IMR-90 (cell line): ENCODE data around the gene ARHGAP31. TPM values are rescaled to one million over a fixed set of nuclear protein-coding genes. Genes with fewer than 3 reads are reported as not detected.

Source experiments
- ATAC-seq: fragments of 200-7000 bp; cut with Tn5 transposase; 2 replicates; pipeline ENCODE4 v1.9.1; 2020; ENCODE audit warnings: low read depth, mild to moderate bottlenecking, moderate library complexity
- BruUV-seq: library from RNA; stranded (reverse); fragments of 400-500 nt; replicated peaks from 2 replicates; lab custom pipeline; 2021; lab: Mats Ljungman, UMichigan
- CTCF ChIA-PET: fragments of 300-600 bp; formaldehyde crosslinking; extraction: SDS; loops from one replicate; lab custom pipeline; 2021; ENCODE audit warnings: antibody characterized with exemption; lab: Yijun Ruan, JAX
- POLR2A ChIA-PET: fragments of 300-600 bp; sonication (Branson Sonifier 250); formaldehyde crosslinking; loops from one replicate; lab custom pipeline; 2022; ENCODE audit warnings: antibody characterized with exemption; ENCODE audit not compliant: unreplicated experiment; lab: Charles Lee
- DNase-seq: peaks from one replicate; pipeline ENCODE4 v3.0.0; 2013
- H2AFZ ChIP-seq: replicated peaks from 2 replicates; pipeline ENCODE3; 2013; ENCODE audit warnings: low read length, mild to moderate bottlenecking; ENCODE audit not compliant: poor library complexity
- H2AK5ac ChIP-seq: 2 replicates; pipeline ENCODE4 v1.6.1; 2013; ENCODE audit warnings: low read depth, low read length, inconsistent platforms
- H2AK9ac ChIP-seq: replicated peaks from 2 replicates; pipeline ENCODE3; 2013; ENCODE audit warnings: mild to moderate bottlenecking, low read depth, low read length, moderate library complexity; ENCODE audit not compliant: poor library complexity
- H2BK120ac ChIP-seq: 2 replicates; pipeline ENCODE4 v1.6.1; 2013; ENCODE audit warnings: low read depth, low read length, inconsistent platforms
- H2BK15ac ChIP-seq: 3 replicates; pipeline ENCODE4 v1.6.1; 2013; ENCODE audit warnings: low read depth, low read length, inconsistent platforms
- H2BK20ac ChIP-seq: 2 replicates; pipeline ENCODE4 v1.6.1; 2013; ENCODE audit warnings: low read depth, mild to moderate bottlenecking, inconsistent platforms, low read length, moderate library complexity
- H2BK5ac ChIP-seq: 2 replicates; pipeline ENCODE4 v1.6.1; 2013; ENCODE audit warnings: mild to moderate bottlenecking, low read depth, low read length, inconsistent platforms; ENCODE audit not compliant: poor library complexity, severe bottlenecking
- H3K14ac ChIP-seq: replicated peaks from 2 replicates; pipeline ENCODE4 v1.6.1; 2013; ENCODE audit warnings: low read depth, low read length, inconsistent platforms
- H3K18ac ChIP-seq: 2 replicates; pipeline ENCODE4 v1.6.1; 2013; ENCODE audit warnings: low read depth, low read length, control low read depth
- H3K23ac ChIP-seq: 2 replicates; pipeline ENCODE4 v1.6.1; 2013; ENCODE audit warnings: low read depth, low read length, inconsistent platforms
- H3K27ac ChIP-seq: 2 replicates; pipeline ENCODE4 v1.5.1; 2013; ENCODE audit warnings: mild to moderate bottlenecking, control low read depth, low read length; ENCODE audit not compliant: insufficient read depth
- H3K27me3 ChIP-seq: 2 replicates; pipeline ENCODE4 v1.6.1; 2013; ENCODE audit warnings: low read length; ENCODE audit not compliant: control insufficient read depth, insufficient read depth
- H3K36me3 ChIP-seq: 2 replicates; pipeline ENCODE4 v1.6.1; 2013; ENCODE audit warnings: low read length, mixed read lengths; ENCODE audit not compliant: control insufficient read depth, insufficient read depth
- H3K4ac ChIP-seq: 2 replicates; pipeline ENCODE4 v1.6.1; 2013; ENCODE audit warnings: low read depth, low read length, inconsistent platforms
- H3K4me1 ChIP-seq: 2 replicates; pipeline ENCODE4 v1.6.1; 2013; ENCODE audit warnings: low read length, mixed read lengths; ENCODE audit not compliant: control insufficient read depth, insufficient read depth
- H3K4me2 ChIP-seq: 2 replicates; pipeline ENCODE4 v1.6.1; 2013; ENCODE audit warnings: low read depth, mild to moderate bottlenecking, control low read depth, low read length, moderate library complexity
- H3K4me3 ChIP-seq: 2 replicates; pipeline ENCODE4 v1.5.1; 2013; ENCODE audit warnings: low read depth, mild to moderate bottlenecking, control low read depth, low read length, moderate library complexity; ENCODE audit not compliant: insufficient read depth
- H3K56ac ChIP-seq: 2 replicates; pipeline ENCODE4 v1.6.1; 2013; ENCODE audit warnings: low read length, inconsistent platforms; ENCODE audit not compliant: insufficient read depth; ENCODE audit errors: extremely low read depth
- H3K79me1 ChIP-seq, 2 experiments: 2 replicates each; pipeline ENCODE4 v1.6.1; 2013; ENCODE audit warnings: low read length in 2 of 2, inconsistent platforms in 1 of 2, low read depth in 1 of 2
- H3K9ac ChIP-seq: 2 replicates; pipeline ENCODE4 v1.6.1; 2013; ENCODE audit warnings: low read depth, low read length, control low read depth
- H3K9me1 ChIP-seq: 2 replicates; pipeline ENCODE4 v1.6.1; 2013; ENCODE audit warnings: low read length, inconsistent platforms; ENCODE audit not compliant: insufficient read depth
- H3K9me3 ChIP-seq: 2 replicates; pipeline ENCODE4 v1.6.1; 2013; ENCODE audit warnings: low read length; ENCODE audit not compliant: control insufficient read depth, insufficient read depth
- H4K20me1 ChIP-seq: 2 replicates; pipeline ENCODE4 v1.6.1; 2013; ENCODE audit warnings: low read length, inconsistent platforms; ENCODE audit not compliant: insufficient read depth
- H4K5ac ChIP-seq: 2 replicates; pipeline ENCODE4 v1.6.1; 2013; ENCODE audit warnings: mild to moderate bottlenecking, low read depth, low read length, control low read depth
- H4K8ac ChIP-seq, 2 experiments: 2 replicates each; pipeline ENCODE4 v1.6.1; 2013; ENCODE audit warnings: low read depth in 2 of 2, low read length in 2 of 2, control low read depth in 1 of 2, inconsistent platforms in 1 of 2
- H4K91ac ChIP-seq: 2 replicates; pipeline ENCODE4 v1.6.1; 2013; ENCODE audit warnings: low read depth, low read length, inconsistent platforms; ENCODE audit not compliant: insufficient read depth
- CEBPB ChIP-seq: IDR thresholded peaks from 2 replicates; pipeline ENCODE4 v1.6.1; 2012; ENCODE audit warnings: low read depth, low read length, improper control_type of control experiment
- CTCF ChIP-seq: conservative IDR thresholded peaks from 2 replicates; pipeline ENCODE4 v1.5.1; 2012; ENCODE audit warnings: mild to moderate bottlenecking, low read depth, low read length, improper control_type of control experiment
- ELK1 ChIP-seq: fragments of 150-350 bp; IDR thresholded peaks from 2 replicates; pipeline ENCODE4 v1.6.1; 2016; ENCODE audit warnings: low read depth, mild to moderate bottlenecking, low read length, moderate library complexity, borderline replicate concordance
- MAZ ChIP-seq: IDR thresholded peaks from 2 replicates; pipeline ENCODE4 v1.6.1; 2012; ENCODE audit warnings: low read depth, mild to moderate bottlenecking, low read length, improper control_type of control experiment, moderate library complexity, borderline replicate concordance
- NFE2L2 ChIP-seq: fragments of 150-350 bp; IDR thresholded peaks from 2 replicates; pipeline ENCODE4 v1.6.1; 2016; ENCODE audit warnings: low read depth, mild to moderate bottlenecking, low read length
- POLR2A ChIP-seq: IDR thresholded peaks from 2 replicates; pipeline ENCODE4 v1.6.1; 2012; ENCODE audit warnings: mild to moderate bottlenecking, low read depth, low read length
- RFX5 ChIP-seq: IDR thresholded peaks from 2 replicates; pipeline ENCODE4 v1.8.0; 2012; ENCODE audit warnings: low read depth, mild to moderate bottlenecking, low read length, moderate library complexity
- SMC3 ChIP-seq: fragments of 150-350 bp; IDR thresholded peaks from 2 replicates; pipeline ENCODE4 v1.6.1; 2016; ENCODE audit warnings: low read depth, mild to moderate bottlenecking, antibody characterized with exemption, low read length, moderate library complexity
- USF2 ChIP-seq: fragments of 150-350 bp; IDR thresholded peaks from 2 replicates; pipeline ENCODE4 v1.6.1; 2017; ENCODE audit warnings: mild to moderate bottlenecking, antibody characterized with exemption, low read length, low read depth
- WGBS, 2 experiments: methylation state at CpG; one replicate each; pipeline versions ENCODE4 v1.1.5 to v1.1.7; 2013; ENCODE audit warnings: missing lambda C conversion rate in 2 of 2; ENCODE audit not compliant: insufficient read length in 1 of 2; ENCODE audit errors: extremely low coverage in 2 of 2; 5-methylcytosine and 5-hydroxymethylcytosine counted together
- dilution Hi-C: fragments of 300-500 bp; cut with HindIII; formaldehyde crosslinking; loops from one replicate; pipeline ENCODE4 v1.14.3; 2018; ENCODE audit warnings: low sequenced_read_pairs; ENCODE audit not compliant: unreplicated experiment
- in situ Hi-C: fragments of 300-500 bp; cut with MboI; formaldehyde crosslinking; loops from 3 replicates; pipeline ENCODE4 v1.14.3; 2019; ENCODE audit warnings: low sequenced_read_pairs, inconsistent platforms, mixed read lengths
- intact Hi-C: fragments of 100-400 bp; cut with micrococcal nuclease; formaldehyde crosslinking; loops from 2 replicates; pipeline ENCODE4 v1.10.0; 2022
- polyA plus RNA-seq, 3 experiments: library from polyadenylated mRNA; depleted of rRNA; stranded (reverse); fragments of >200 nt; gene quantifications; 2 replicates each; pipeline ENCODE4 v1.2.3, GENCODE V29; 2012; ENCODE audit warnings: low replicate concordance in 1 of 3
- total RNA-seq: library from RNA; depleted of rRNA; stranded (reverse); fragments of >200 nt; gene quantifications from 2 replicates; pipeline ENCODE4 v1.2.3, GENCODE V29; 2012

Gene ARHGAP31
- total and polyA plus RNA-seq, 2 of the 4 experiments (the other 2 are of a cell fraction): 6.6 to 7.7 TPM

GRCh38 chr3:119468041-119468440, 173.9 kb downstream of the ARHGAP31 start:
- H3K4me2 ChIP-seq: no peak overlapping the region
- no peak overlapping the region; the same call in 1 of the 2 replicates for H3K56ac ChIP-seq
- no TSS peak for BruUV-seq
- no peak for TF ChIP-seq USF2
- no peak for TF ChIP-seq NFE2L2
- TF ChIP-seq RFX5: no peak
- no peak for TF ChIP-seq ELK1
- TF ChIP-seq MAZ: no peak
- no peak for TF ChIP-seq POLR2A
- no peak for TF ChIP-seq SMC3
- TF ChIP-seq CEBPB: no peak
- no peak for TF ChIP-seq CTCF
- H4K8ac ChIP-seq: peak overlapping the region; percentile 95 to 98
- no peak overlapping the region for H3K23ac ChIP-seq
- in situ Hi-C loops: no loop called here
- no peak for DNase-seq
- H3K27ac ChIP-seq: no peak overlapping the region
- no peak overlapping the region for H2BK5ac ChIP-seq
- peaks cover 8% of the 10 kb centered on the region for H3K36me3 ChIP-seq
- H3K4ac ChIP-seq: peak overlapping the region; percentile 99; the same call in 1 of the 2 replicates
- WGBS, 2 experiments: 100% methylated on average over 1 of the region's 2 CpGs; no CpG with 5 or more reads in 1 of the 2 experiments
- H2BK20ac ChIP-seq: no peak overlapping the region
- POLR2A ChIA-PET: no interaction called here
- dilution Hi-C loops: no loop called here
- H4K91ac ChIP-seq: no peak overlapping the region; the same call in 1 of the 2 replicates
- peak overlapping the region; percentile 100 for H2AFZ ChIP-seq
- no peak overlapping the region for H3K4me3 ChIP-seq
- H3K14ac ChIP-seq: peak overlapping the region; percentile 99; the same call in 1 of the 2 replicates
- no peak overlapping the region for H3K18ac ChIP-seq
- H3K4me1 ChIP-seq: peaks cover 3% of the 10 kb centered on the region
- H2AK5ac ChIP-seq: peak overlapping the region; percentile 54; the same call in 1 of the 2 replicates
- peak overlapping the region; percentile 77 for H2AK9ac ChIP-seq
- intact Hi-C loops: loop anchor here (2.0 kb wide), 1 partner anchor 213 kb away; no protein-coding TSS in a partner anchor
- H4K20me1 ChIP-seq: no peaks in the 10 kb centered on the region
- H3K27me3 ChIP-seq: no peaks in the 10 kb centered on the region
- no peak overlapping the region for H2BK120ac ChIP-seq
- CTCF ChIA-PET: no interaction called here
- peaks cover 6% of the 10 kb centered on the region; the same call in 1 of the 2 replicates for H3K9me1 ChIP-seq
- no peak overlapping the region for H3K9ac ChIP-seq
- peak overlapping the region; percentile 65; the same call in 1 of the 3 replicates for H2BK15ac ChIP-seq
- peak overlapping the region; percentile 98 for H4K5ac ChIP-seq
- no peaks in the 10 kb centered on the region for H3K9me3 ChIP-seq
- no peak for ATAC-seq
- peaks cover 10 to 29% of the 10 kb centered on the region in 2 experiments for H3K79me1 ChIP-seq
